GM12891 (cell line): ENCODE data around the gene BMPR1A.
"Not testable (repeated sequence)": the region's sequence is repeated elsewhere in the genome, so short reads cannot be mapped to it uniquely, and the experiment has no call there.

Source experiments
- PAX5 ChIP-seq: IDR thresholded peaks from 2 replicates; pipeline ENCODE4 v1.6.1; 2011; ENCODE audit warnings: low read length, moderate library complexity, mild to moderate bottlenecking; ENCODE audit not compliant: insufficient read depth, severe bottlenecking
- POLR2A ChIP-seq: IDR thresholded peaks from 2 replicates; pipeline ENCODE4 v1.6.1; 2011; ENCODE audit warnings: low read depth, low read length, control low read depth
- POLR2AphosphoS5 ChIP-seq: IDR thresholded peaks from 2 replicates; pipeline ENCODE4 v1.6.1; 2011; ENCODE audit warnings: low read depth, low read length, control low read depth

- TF ChIP-seq POLR2A, POLR2AphosphoS5, PAX5: not testable (repeated sequence)
Observed at GRCh38 chr10:86865011-86865811, 108.8 kb downstream of the BMPR1A start.
